SH-SY5Y (cell line): ENCODE data around the gene EHMT1.

ENCODE experiments used
- GATA2 ChIP-seq: IDR thresholded peaks from 2 replicates; pipeline ENCODE4 v1.6.1; 2011; ENCODE audit warnings: mild to moderate bottlenecking, low read depth, low read length
- GATA3 ChIP-seq: IDR thresholded peaks from 2 replicates; pipeline ENCODE4 v1.6.1; 2011; ENCODE audit warnings: low read depth, mild to moderate bottlenecking, low read length, moderate library complexity

GRCh38 chr9:137761032-137761431 lies 142.2 kb downstream of the EHMT1 start:
- TF ChIP-seq GATA2 (no peak), GATA3 (no peak)
